Measurements from ENCODE around the gene TSSC4.

TSSC4 gene

GRCh38 chr11:2387266-2387987, 13.1 kb upstream of the TSSC4 start:
- DNase-seq = no peak

- DNase-seq = no peak
Measured at GRCh38 chr11:2388431-2389376, 11.8 kb upstream of the TSSC4 start.

- DNase-seq = no peak
Measured at GRCh38 chr11:2389377-2390026, 11.0 kb upstream of the TSSC4 start.

GRCh38 chr11:2390091-2390724, 10.3 kb upstream of the TSSC4 start:
- no peak for DNase-seq

- DNase-seq = no peak
Measured at GRCh38 chr11:2390725-2391151, 9.8 kb upstream of the TSSC4 start.

GRCh38 chr11:2391181-2391975, 9.2 kb upstream of the TSSC4 start:
- DNase-seq = no peak

- DNase-seq = no peak
Measured at GRCh38 chr11:2392241-2392959, 8.2 kb upstream of the TSSC4 start.

- DNase-seq = no peak
Measured at GRCh38 chr11:2393111-2393868, 7.3 kb upstream of the TSSC4 start.

GRCh38 chr11:2393941-2394817, 6.4 kb upstream of the TSSC4 start:
- DNase-seq = no peak

GRCh38 chr11:2394818-2395105, 5.8 kb upstream of the TSSC4 start:
- no peak for DNase-seq

- DNase-seq = no peak
Measured at GRCh38 chr11:2395211-2395730, 5.3 kb upstream of the TSSC4 start.

GRCh38 chr11:2395856-2396255, 4.7 kb upstream of the TSSC4 start:
- DNase-seq = no peak

GRCh38 chr11:2396471-2396870, 4.1 kb upstream of the TSSC4 start:
- DNase-seq = no peak

- DNase-seq = no peak
Measured at GRCh38 chr11:2397005-2397404, 3.5 kb upstream of the TSSC4 start.

- DNase-seq = no peak
Measured at GRCh38 chr11:2398664-2399355, 1.7 kb upstream of the TSSC4 start.

GRCh38 chr11:2399488-2400068, 972 bp upstream of the TSSC4 start:
- peak; percentile 45 for DNase-seq

GRCh38 chr11:2400762-2401435, 349 bp downstream of the TSSC4 start:
- DNase-seq = no peak

- DNase-seq = no peak
Measured at GRCh38 chr11:2401436-2401984, 960 bp downstream of the TSSC4 start.
